ENCODE data around the gene KIF11. TPM values are rescaled to one million over a fixed set of nuclear protein-coding genes. Genes with fewer than 3 reads are reported as not detected.

KIF11 gene
- total and polyA plus RNA-seq, 9 of the 15 experiments (the other 6 are each of a cell fraction or from before 2014, with no cell fraction given) = 11.3 to 54.4 (median 29.2) TPM

DNA sequence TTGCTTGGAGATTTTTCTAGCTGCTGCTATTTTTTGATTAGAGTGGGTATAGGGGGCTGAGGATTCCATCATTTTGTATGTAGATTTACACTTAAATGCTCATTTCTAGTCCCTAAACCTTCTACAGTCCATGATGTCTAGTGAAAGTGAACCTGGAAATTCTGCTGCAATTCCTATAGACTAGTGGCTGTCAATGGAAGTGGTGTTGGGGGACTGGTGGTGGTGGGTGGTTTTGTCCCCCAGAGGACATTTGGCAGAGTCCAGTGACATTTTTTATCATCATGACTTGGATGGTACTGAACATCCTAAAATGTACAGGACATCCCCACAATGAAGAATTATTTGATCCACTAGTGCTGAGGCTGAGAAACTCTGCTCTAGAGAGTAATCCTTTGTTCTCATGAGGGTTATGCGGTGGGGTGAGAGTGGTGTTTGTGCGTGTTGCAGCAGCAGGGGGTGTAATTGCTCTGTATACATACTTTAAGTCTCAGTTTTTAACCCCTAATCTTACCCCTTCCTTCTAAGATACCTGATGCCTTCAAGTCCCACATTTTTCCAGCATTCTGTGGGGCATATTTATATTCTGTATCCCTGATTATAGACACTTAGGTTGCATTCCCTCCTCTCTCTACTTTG, 35.0 kb downstream of the KIF11 start:
- in situ Hi-C loops (cut with MboI) (no loop called here), intact Hi-C loops (cut with micrococcal nuclease) (no loop called here)
- H3K9me3 ChIP-seq (replicated peaks; ENCODE audit: control insufficient read depth, insufficient read depth, low read depth, low read length) = no peaks in the 10 kb centered on the region
- ChIA-PET POLR2A (no interaction called here), CTCF (ENCODE audit: low intra/inter-chr PET ratio) (no interaction called here)
- H3K4me1 ChIP-seq (replicated peaks in 1 of 2; ENCODE audit: control insufficient read depth in 2 of 2, insufficient read depth in 2 of 2, low read length in 2 of 2) = no peaks in the 10 kb centered on the region
- H3K4me3 ChIP-seq = no peak overlapping the region
- H3K4me2 ChIP-seq (ENCODE audit: insufficient read depth, low read length) = no peak overlapping the region
- H4K20me1 ChIP-seq (replicated peaks; ENCODE audit: control insufficient read depth, insufficient read depth, low read length) = no peaks in the 10 kb centered on the region
- no TSS peak for BruUV-seq (replicated peaks)
- H3K79me2 ChIP-seq (ENCODE audit: control insufficient read depth, insufficient read depth, low read length) = no peaks in the 10 kb centered on the region; the same call in 2 of the 3 replicates
- peak; percentile 66 for ATAC-seq
- H3K9ac ChIP-seq (ENCODE audit: insufficient read depth in 1 of 2, low read depth in 2 of 2, low read length in 2 of 2) = no peak overlapping the region
- DNase-seq (ENCODE audit: extremely low read depth in 1 of 4, low spot score in 3 of 4) = peak in 1 of 4 experiments; percentile 6
- TF ChIP-seq KDM1A (IDR thresholded peaks at IDR 0.05) = no peak
- TF ChIP-seq, protein P1, sequence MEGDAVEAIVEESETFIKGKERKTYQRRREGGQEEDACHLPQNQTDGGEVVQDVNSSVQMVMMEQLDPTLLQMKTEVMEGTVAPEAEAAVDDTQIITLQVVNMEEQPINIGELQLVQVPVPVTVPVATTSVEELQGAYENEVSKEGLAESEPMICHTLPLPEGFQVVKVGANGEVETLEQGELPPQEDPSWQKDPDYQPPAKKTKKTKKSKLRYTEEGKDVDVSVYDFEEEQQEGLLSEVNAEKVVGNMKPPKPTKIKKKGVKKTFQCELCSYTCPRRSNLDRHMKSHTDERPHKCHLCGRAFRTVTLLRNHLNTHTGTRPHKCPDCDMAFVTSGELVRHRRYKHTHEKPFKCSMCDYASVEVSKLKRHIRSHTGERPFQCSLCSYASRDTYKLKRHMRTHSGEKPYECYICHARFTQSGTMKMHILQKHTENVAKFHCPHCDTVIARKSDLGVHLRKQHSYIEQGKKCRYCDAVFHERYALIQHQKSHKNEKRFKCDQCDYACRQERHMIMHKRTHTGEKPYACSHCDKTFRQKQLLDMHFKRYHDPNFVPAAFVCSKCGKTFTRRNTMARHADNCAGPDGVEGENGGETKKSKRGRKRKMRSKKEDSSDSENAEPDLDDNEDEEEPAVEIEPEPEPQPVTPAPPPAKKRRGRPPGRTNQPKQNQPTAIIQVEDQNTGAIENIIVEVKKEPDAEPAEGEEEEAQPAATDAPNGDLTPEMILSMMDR (IDR thresholded peaks at IDR 0.05 in 2 of 3, conservative IDR thresholded peaks at IDR 0.05 in 1 of 3; ENCODE audit: insufficient read depth in 2 of 3, low read depth in 1 of 3, low read length in 3 of 3) = 0 out of 6 replicates have a peak, but pooled peaks of 1 of the 3 experiments have one; percentile 1
- no peak for TF ChIP-seq NCOA1 (IDR thresholded peaks at IDR 0.05; ENCODE audit: low read depth)
- no peak for TF ChIP-seq HDAC2 (IDR thresholded peaks at IDR 0.05)
- FAIRE-seq = no peak
- 80% methylated on average over 2 of the region's 2 CpGs for WGBS (ENCODE audit: insufficient coverage, low coverage, missing lambda C conversion rate)
- no peak overlapping the region for H3K27ac ChIP-seq (ENCODE audit: extremely low read depth, low read depth, low read length)
- peaks cover 67% of the 10 kb centered on the region; the same call in 2 of the 3 replicates for H3K36me3 ChIP-seq (ENCODE audit: control insufficient read depth, insufficient read depth, low read length)
- no peak overlapping the region for H2AFZ ChIP-seq (ENCODE audit: low read depth, low read length)
- H3K9me1 ChIP-seq (ENCODE audit: control insufficient read depth, insufficient read depth, low read length) = no peaks in the 10 kb centered on the region
- no peaks in the 10 kb centered on the region for H3K27me3 ChIP-seq (ENCODE audit: control insufficient read depth in 2 of 2, insufficient read depth in 2 of 2, low read length in 2 of 2)

Data from K562 (cell line).